ENCODE measurements around the gene MBNL2.
"Not testable (repeated sequence)": the region's sequence is repeated elsewhere in the genome, so short reads cannot be mapped to it uniquely, and the experiment has no call there.

The MBNL2 gene

GRCh38 chr13:97347255-97347932, 125.3 kb downstream of the MBNL2 start:
- H3K9me3 ChIP-seq: no peaks in the 10 kb centered on the region
- no peak for DNase-seq
- TF ChIP-seq CTCF (IDR thresholded peaks at IDR 0.05; ENCODE audit: low read depth, low read length): no peak
- H3K36me3 ChIP-seq: peaks cover 19% of the 10 kb centered on the region
- no peaks in the 10 kb centered on the region for H3K27me3 ChIP-seq
- H3K4me1 ChIP-seq: peaks cover 7% of the 10 kb centered on the region
- no peak overlapping the region for H3K4me3 ChIP-seq (ENCODE audit: low read depth, low read length)

- Histone ChIP-seq H3K27me3 (no peaks in the 10 kb centered on the region), H3K36me3 (peaks cover 13% of the 10 kb centered on the region), H3K9me3 (no peaks in the 10 kb centered on the region), H3K4me3 (ENCODE audit: low read depth, low read length) (no peak overlapping the region), H3K4me1 (peaks cover 7% of the 10 kb centered on the region)
- no peak for DNase-seq
- no peak for TF ChIP-seq CTCF (IDR thresholded peaks at IDR 0.05; ENCODE audit: low read depth, low read length)
Measured at GRCh38 chr13:97348569-97349100, 126.5 kb downstream of the MBNL2 start.

- DNase-seq; H3K36me3 ChIP-seq; H3K4me1 ChIP-seq; H3K9me3 ChIP-seq; H3K4me3 ChIP-seq (ENCODE audit: low read depth, low read length); H3K27me3 ChIP-seq: not testable (repeated sequence)
Measured at GRCh38 chr13:97352012-97352411, 129.9 kb downstream of the MBNL2 start.

GRCh38 chr13:97352815-97353214, 130.7 kb downstream of the MBNL2 start:
- Histone ChIP-seq H3K27me3 (no peaks in the 10 kb centered on the region), H3K36me3 (peaks cover 10% of the 10 kb centered on the region), H3K4me1 (no peaks in the 10 kb centered on the region), H3K9me3 (no peaks in the 10 kb centered on the region), H3K4me3 (ENCODE audit: low read depth, low read length) (no peak overlapping the region)
- no peak for DNase-seq
- TF ChIP-seq CTCF (IDR thresholded peaks at IDR 0.05; ENCODE audit: low read depth, low read length): no peak

GRCh38 chr13:97353927-97354675, 132.0 kb downstream of the MBNL2 start:
- H3K4me3 ChIP-seq (ENCODE audit: low read depth, low read length): no peak overlapping the region
- H3K27me3 ChIP-seq: no peaks in the 10 kb centered on the region
- no peaks in the 10 kb centered on the region for H3K9me3 ChIP-seq
- peaks cover 14% of the 10 kb centered on the region for H3K36me3 ChIP-seq
- H3K4me1 ChIP-seq: no peaks in the 10 kb centered on the region
- no peak for DNase-seq
- TF ChIP-seq CTCF (IDR thresholded peaks at IDR 0.05; ENCODE audit: low read depth, low read length): no peak

- H3K9me3 ChIP-seq: no peaks in the 10 kb centered on the region
- H3K4me3 ChIP-seq (ENCODE audit: low read depth, low read length): no peak overlapping the region
- H3K27me3 ChIP-seq: no peaks in the 10 kb centered on the region
- DNase-seq: no peak
- H3K4me1 ChIP-seq: no peaks in the 10 kb centered on the region
- no peak for TF ChIP-seq CTCF (IDR thresholded peaks at IDR 0.05; ENCODE audit: low read depth, low read length)
- H3K36me3 ChIP-seq: peaks cover 14% of the 10 kb centered on the region
Measured at GRCh38 chr13:97354808-97355207, 132.7 kb downstream of the MBNL2 start.
